ENCODE measurements around the gene SRSF10. TPM values are rescaled to one million over a fixed set of nuclear protein-coding genes. Genes with fewer than 3 reads are reported as not detected.
A peak's percentile ranks its signal among the peaks of the same experiment; 100 is the strongest.
"Not testable (repeated sequence)": the region's sequence is repeated elsewhere in the genome, so short reads cannot be mapped to it uniquely, and the experiment has no call there.

The SRSF10 gene
- total RNA-seq, 1 experiment from 2014 or later: 125 TPM

- DNase-seq (ENCODE audit: low read depth): peak; percentile 98
These were observed 21.2 kb downstream of the SRSF10 start for GRCh38 chr1:23958810-23959460.

- DNase-seq (ENCODE audit: low read depth): not testable (repeated sequence)
These were observed 21.9 kb downstream of the SRSF10 start for GRCh38 chr1:23958040-23958809.

- DNase-seq (ENCODE audit: low read depth): no peak
These were observed 23.0 kb downstream of the SRSF10 start for GRCh38 chr1:23957096-23957495.

GRCh38 chr1:23953020-23953419 is 27.1 kb downstream of the SRSF10 start:
- DNase-seq (ENCODE audit: low read depth): no peak

- no peak for DNase-seq (ENCODE audit: low read depth)
These were observed 32.8 kb downstream of the SRSF10 start for GRCh38 chr1:23947366-23947765.

- DNase-seq (ENCODE audit: low read depth): no peak
These were observed 43.5 kb downstream of the SRSF10 start for GRCh38 chr1:23936481-23937176.

GRCh38 chr1:23931491-23931880 is 48.6 kb downstream of the SRSF10 start:
- DNase-seq (ENCODE audit: low read depth): no peak

- DNase-seq (ENCODE audit: low read depth): no peak
These were observed 49.2 kb downstream of the SRSF10 start for GRCh38 chr1:23930861-23931490.

- no peak for DNase-seq (ENCODE audit: low read depth)
These were observed 49.9 kb downstream of the SRSF10 start for GRCh38 chr1:23930270-23930669.

- no peak for DNase-seq (ENCODE audit: low read depth)
These were observed 51.3 kb downstream of the SRSF10 start for GRCh38 chr1:23928789-23929188.

GRCh38 chr1:23927097-23927496 is 53.0 kb downstream of the SRSF10 start:
- DNase-seq (ENCODE audit: low read depth): no peak

GRCh38 chr1:23925279-23925678 is 54.8 kb downstream of the SRSF10 start:
- DNase-seq (ENCODE audit: low read depth): no peak

- no peak for DNase-seq (ENCODE audit: low read depth)
These were observed 55.5 kb downstream of the SRSF10 start for GRCh38 chr1:23924601-23925000.

- no peak for DNase-seq (ENCODE audit: low read depth)
These were observed 56.3 kb downstream of the SRSF10 start for GRCh38 chr1:23923592-23924499.

- DNase-seq (ENCODE audit: low read depth): no peak
These were observed 57.7 kb downstream of the SRSF10 start for GRCh38 chr1:23922321-23922943.

GRCh38 chr1:23916209-23917131 is 63.7 kb downstream of the SRSF10 start:
- peak; percentile 88 for DNase-seq (ENCODE audit: low read depth)

GRCh38 chr1:23915466-23915865 is 64.7 kb downstream of the SRSF10 start:
- DNase-seq (ENCODE audit: low read depth): no peak

- DNase-seq (ENCODE audit: low read depth): no peak
These were observed 65.2 kb downstream of the SRSF10 start for GRCh38 chr1:23914921-23915320.
